HG03064 (cell line): ENCODE results near the gene ADRA2B.
A peak's percentile ranks its signal among the peaks of the same experiment; 100 is the strongest.
"Not testable (repeated sequence)": the region's sequence is repeated elsewhere in the genome, so short reads cannot be mapped to it uniquely, and the experiment has no call there.

Source experiments
- ATAC-seq: cut with Tn5 transposase; IDR thresholded peaks from one replicate; pipeline ENCODE4 v1.9.1; 2021; ENCODE audit warnings: low read depth; ENCODE audit not compliant: unreplicated experiment

The ADRA2B gene

DNA sequence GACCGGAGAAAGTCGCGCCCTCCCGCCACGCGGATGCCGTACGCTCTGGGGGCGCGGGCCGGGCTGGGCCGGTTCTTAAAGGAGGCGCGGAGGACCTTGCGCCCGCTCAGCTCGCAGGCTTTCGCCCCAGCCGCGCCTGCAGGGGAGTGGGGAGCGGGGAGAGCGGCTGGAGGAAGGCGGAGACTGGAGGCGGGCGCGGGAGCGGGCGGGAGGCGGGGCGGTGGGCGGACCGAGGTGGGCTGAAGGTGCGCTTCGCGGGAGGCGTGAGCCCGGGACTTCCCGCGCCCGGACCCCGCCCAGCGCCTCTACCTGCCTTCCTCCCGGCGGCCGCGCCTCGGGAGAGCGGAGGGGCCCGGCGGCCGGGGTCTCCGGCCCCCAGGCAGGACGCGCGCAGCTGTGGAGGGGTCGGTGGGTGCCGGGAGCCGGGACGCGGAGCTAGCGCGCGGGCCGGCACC lies at the start of gene ADRA2B:
Gene ADRA2B, minus strand, starts transcription at position 148 of the 455 bp plus-strand sequence. CDS start 422 bp downstream, outside the sequence.
- ATAC-seq, result peak; percentile 48

DNA sequence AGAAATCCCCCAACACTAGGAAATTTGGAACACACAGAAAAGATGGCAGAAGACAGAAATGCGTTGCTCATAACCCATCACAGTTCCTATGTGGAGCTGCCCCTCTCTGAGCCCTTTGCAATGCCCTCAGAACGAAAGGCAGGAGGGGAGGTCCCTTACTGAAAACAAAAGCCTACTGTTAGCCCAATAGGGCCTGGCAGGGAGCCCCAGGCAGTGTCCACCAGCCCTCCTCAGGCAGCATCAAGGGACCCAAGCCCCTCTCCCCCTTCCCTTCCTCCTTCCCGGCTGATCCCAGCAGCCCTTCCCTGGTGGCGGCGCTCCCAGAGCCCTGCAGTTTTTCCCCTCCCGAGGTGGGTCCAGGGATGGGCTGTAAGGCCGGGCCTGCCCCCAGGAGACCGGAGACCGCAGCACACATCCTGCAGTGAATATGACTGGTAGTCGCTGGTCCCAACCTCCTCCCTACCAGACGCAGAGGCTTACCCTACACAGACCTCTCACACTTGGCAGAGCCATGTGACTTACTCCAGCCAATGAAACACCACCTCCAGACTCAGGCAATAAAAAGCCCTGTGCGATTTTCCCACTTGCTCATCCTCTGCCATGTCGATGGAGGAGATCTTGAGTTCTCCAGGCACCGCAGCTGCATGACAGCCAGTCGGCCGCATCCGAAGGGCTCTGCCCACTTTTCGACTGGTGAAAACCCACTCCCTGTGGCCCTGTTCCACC lies 48.3 kb upstream of the ADRA2B start:
- peak; percentile 49 for ATAC-seq

DNA sequence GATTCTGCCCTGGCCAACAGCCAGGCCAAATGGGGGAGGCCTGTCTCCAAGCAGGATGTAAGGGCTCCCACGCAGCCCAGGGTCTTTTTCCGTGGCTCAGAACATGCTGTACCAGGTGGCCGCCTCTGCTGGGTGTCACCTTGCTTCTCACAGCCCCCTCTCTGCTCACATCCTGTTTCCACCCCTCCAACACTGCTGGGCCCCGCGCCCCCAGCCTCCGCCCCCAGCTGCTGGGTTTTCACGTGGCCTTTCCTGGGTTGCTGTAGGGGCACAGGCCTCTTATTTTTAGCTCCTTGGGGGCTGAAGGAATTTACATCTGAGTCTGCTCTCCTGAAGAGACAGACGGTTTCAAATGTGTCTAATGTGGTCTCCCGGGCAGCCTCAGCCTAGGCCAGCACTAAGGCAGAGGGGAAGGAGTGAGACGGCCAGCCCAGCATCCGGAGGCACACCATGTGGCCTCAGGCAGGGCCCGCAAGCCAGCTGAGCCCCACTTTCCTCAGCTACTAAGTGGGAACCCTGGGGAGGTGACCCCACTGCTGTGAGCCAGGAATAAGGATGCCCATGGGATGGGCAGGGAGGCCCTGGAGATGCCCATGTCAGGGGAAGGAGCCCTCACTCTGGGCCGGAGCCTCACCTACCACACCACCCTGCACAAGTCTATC lies 47.5 kb upstream of the ADRA2B start:
- peak; percentile 47 for ATAC-seq

DNA sequence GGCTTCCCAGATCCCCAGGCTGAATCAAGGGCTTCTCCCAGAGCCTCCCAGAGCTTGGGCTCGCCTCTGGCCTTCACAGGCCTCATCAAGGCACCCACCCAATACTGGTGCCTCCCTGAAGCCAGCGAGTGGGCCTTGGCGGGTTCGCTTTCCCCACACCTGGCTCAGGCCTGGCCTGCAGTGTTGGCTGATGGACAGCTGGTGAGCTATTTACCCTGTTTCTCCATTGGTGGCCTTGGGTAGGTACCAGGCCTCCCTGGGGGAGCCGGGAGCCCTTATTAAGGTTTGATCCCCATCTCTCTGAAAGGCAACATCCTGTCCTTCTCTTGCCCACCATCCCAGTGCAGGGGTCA lies 47.0 kb upstream of the ADRA2B start:
- peak; percentile 1 for ATAC-seq

DNA sequence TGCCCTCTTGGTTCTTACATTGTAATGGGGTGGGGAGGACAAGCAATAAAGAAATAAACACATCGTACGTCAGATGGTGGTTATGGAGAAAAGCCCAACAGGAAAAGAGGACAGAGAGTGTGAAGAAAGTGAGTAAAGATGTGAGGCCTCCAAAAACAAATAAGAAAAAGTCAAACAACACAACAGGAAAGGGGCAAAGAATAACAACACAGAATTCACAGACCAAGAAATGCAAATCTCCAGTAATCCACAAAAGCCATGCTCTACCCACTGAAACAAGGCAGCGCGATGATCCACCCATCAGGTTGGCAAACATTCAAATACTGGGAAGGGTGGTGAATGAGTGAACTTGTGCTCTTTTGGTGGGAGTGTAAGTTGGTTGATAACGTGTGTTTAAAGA lies 45.5 kb upstream of the ADRA2B start:
- no peak for ATAC-seq

DNA sequence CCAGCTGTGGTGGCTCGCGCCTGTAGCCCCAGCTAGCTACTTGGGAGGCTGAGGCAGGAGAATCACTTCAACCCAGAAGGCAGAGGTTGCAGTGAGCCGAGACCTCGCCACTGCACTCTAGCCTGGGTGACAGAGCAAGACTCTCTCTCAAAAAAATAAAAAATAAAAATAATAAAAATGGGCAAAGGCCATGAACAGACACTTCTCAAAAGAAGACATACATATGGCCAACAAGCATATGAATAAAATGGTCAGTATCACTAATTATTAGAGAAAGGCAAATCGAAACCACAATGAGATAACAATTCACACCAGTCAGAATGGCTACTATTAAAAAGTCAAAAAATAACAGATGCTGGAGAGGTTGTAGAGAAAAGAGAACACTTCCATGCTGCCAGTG lies 44.0 kb upstream of the ADRA2B start:
- ATAC-seq, result not testable (repeated sequence)

DNA sequence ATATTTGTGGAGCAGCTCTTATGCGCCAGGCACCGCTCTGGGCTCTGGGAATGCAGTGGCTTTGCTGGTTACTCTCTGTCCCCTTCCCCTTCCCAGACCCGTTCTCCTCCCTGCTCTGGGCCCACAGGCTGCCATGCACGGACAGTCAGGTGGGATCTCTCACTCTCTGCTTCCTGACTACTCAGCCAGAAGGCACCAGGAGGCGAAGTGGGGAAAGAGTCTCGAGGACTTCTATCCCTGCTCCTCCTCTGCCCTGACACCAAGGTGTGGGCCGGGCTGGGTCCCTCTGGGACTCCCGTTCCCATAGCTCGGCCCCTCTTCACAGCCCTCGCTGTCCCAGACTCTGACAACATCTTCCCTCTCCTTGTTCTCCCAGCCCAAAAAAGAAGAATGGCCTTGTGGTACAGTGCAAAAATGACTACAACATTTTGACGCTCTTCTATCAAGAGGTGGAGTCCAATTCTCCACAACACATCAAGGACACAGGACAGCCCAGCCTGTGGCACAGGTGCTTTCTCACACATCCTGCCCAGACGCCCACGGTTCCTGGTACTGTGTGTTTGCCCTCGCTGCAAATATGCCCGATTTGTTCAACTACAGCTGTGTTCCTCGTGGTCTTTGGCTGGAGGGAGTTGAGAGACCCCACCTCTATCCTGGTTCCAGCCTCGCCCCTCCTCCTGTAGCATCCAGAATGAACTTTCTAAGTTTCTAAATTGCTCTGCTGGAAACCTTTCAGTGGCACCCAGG lies 42.9 kb upstream of the ADRA2B start:
- ATAC-seq, result no peak

DNA sequence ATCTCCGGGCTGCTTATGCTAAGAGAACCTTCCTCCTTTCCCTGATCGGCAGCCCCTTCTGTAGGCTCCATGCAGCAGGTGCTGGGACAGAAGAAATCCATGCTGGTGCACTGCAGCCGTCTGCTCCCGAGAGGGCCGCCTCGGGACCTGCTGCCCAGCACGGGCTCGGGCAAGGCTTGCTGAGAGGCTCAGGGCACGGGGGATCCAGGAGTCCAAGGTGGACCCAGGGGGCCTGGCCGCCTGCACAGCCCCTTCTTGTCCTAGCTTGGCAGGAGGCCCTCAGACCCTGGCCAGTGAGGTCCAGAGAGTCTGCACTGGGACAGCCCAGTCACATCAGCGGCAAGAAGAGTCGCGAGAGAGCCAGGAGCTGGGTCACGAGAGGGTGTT lies 42.2 kb upstream of the ADRA2B start:
- no peak for ATAC-seq

DNA sequence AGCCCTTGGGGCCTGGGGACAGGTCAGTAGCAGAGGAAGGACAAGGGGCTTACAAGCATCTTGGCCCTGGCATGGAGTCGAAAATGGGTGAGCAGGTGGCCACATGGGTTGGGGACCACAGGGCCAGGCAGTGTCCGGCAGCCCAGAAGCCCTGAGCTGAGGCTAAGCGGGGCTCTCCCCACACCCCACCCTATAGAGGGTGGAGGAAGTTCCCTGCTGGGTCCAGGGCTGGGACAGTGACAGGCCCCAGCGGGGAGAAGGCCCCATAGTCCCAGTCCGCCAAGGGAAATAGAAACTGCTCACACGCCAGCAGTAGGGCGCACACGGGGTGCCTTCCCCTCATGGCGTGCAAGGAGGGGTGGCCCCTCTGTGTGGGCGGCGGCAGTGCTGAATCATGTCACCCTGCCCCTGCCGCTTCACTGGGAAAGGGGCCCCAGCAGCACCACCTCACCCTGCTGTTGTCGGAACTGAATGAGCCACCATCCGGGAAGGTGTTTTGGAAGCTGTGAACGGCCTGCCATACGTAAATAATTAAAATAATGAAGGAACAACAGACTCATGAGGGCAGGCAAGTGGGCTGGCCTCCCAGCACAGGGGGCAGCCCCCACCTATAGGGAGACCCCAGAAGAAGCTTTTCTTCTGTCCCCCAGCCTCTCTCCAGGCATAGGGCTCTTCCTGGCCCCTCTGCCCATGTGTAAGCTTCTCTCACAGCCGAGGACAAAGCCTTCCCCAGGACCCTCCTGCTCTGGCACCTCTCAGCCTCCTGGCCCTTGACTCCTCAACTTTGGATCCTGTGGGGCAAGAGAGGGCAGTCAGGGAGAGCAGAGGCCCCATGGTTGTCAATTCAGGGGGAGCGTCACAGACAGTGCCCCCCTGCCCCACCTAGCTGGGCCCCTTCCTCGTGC lies 41.5 kb upstream of the ADRA2B start:
- peak; percentile 55 for ATAC-seq

DNA sequence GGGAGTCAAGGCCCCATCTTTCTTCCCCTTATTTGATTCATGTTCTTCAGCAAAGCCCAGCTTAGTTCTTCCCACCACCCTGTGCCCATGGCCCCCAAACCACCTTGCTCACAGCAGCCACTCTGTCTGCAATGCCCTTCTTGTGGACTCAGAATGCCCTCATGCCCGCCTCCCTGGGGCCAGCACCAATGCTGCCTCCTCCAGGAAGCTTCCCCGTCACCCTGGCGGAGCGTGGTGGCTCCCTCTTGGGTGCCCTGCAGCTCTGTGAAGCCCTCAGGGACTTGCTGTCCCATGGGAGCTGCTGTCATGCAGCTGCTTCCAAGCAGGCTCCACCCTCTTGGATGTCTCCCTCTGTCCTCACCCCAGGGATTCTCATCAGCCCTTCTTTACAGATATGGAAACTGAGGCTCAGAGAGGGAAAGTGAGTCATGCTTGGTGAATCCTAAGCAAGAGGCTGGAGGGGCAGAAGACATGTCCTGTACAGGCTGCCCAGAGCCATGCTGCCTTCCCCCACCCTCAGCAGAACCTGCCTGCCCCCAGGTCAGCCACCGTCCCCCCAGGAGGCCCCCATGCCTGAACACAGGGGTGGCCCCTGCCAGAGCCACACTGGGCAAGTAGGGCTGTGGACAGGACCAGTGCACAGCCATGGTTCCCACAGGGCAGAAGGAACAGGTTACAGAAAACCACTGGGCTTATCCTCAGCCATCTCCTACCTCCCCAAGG lies 40.7 kb upstream of the ADRA2B start:
- peak; percentile 35 for ATAC-seq

DNA sequence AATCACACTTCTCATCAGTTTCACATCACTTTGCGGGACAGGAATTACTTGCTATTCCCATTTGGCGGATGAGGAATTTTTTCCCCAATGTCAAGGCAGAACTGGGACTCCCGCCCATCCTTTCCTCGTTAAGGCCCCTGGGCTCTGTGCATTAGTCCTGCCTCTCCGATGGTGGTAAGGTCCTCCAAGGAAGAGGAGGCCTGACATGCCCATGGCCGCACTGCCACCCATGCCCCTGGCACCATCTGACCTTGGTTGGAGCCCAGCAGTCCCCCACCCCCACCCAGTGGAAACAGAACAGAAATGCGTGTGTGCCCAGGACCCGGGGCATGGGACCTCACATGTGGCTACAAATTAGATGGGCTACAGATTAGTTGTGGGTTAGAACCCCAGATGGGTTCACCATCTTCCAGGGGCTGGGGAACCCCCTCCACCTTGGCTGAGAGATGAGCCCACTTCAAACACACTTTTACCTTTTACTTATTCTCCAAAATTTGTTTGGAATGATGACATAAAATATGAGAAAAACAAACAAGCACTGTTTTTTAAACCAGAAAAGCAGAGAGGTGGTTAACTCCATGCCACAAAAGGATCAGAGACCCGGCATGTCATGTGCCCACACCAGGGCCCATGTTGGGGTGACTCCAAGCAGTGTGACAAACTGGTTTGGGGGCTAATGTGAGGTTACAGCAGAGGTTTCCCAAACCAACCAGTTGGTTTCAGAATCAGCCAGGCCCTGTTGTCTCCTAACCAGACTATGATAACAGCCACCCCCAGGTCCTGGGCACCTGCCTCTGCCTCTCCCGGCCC lies 39.8 kb upstream of the ADRA2B start:
- ATAC-seq, result no peak

DNA sequence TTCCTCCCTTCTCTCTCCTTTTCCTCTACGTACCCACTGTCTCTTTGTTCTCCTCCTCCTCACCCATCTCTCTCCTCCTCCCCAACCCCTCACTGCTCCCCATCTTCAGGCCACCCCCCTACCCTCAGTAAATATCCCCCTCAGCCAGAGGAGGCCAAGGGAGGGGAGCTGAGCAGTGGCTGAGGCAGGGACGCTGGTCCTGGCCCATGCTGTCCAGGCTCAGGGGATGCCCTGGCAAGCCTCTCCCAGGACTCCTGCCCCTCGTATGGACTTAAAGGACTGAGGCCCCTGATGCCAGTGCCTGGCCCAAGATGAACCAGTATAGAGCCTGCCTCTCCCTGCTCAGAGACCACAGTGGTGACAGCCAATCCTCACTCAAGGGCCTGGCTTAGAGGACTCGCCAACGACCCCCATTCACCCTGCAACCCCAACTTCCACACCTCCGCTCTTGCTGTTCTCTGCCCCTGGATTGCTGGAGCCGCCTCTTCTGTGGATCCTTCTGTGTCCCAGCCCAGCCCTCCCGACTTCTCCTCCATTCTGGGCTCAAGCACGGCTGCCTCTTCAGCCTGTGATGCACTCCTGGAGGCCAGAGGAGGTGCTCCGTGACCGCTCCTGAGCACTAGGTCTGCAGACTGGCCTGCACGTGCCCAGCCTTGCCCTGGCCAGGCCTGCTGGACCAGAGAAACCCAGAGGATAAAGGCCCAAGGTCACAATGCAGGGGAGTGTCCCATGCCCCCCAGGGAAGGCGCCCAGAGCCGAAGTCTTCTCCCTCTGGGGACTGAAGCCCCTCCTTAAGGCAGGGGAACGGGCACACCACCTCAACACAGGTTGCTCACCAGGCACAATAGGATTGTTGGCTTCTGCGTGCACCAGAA lies 38.4 kb upstream of the ADRA2B start:
- ATAC-seq, result no peak

DNA sequence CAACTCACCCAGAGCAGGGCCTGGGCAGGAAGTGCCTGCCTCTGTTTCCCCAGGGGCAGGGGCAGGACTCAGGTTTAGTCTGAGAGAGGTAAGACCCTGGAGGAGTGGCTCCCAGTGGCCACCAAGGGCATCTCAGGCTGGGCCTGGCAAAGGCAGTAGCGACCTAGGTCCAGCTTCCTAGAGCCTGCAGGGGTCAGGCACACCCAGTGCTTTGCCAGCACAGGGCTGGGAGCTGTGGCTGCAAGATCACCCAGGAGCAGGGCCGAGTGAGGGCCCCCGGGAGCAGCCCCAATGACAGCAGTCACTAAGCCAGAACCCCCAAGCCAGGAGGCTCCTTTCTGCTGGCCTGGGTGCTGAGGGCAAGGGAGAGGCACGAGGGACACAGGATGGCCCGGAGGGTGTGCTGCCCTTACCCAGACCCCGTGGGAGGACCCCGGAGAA lies 37.6 kb upstream of the ADRA2B start:
- no peak for ATAC-seq

DNA sequence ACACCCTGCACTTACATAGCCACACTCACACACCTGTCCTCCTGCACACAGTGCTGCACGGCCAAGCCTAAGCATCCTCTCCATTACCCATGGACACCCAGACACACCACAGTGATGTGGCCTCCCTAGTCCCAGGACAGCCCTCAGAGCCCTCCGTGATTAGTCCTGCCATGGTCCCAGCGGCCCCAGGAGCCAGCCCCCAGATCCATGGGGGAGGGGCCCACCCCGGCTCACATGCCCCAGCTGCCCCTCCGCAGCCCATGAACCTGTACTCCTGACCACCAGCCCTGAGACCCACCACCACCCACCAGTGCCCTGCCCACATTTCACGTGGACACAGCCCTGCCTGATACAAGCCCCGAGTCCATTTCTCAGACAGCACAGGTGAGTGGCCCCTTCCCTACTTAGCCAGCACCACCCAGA lies 36.9 kb upstream of the ADRA2B start:
- ATAC-seq, result no peak

DNA sequence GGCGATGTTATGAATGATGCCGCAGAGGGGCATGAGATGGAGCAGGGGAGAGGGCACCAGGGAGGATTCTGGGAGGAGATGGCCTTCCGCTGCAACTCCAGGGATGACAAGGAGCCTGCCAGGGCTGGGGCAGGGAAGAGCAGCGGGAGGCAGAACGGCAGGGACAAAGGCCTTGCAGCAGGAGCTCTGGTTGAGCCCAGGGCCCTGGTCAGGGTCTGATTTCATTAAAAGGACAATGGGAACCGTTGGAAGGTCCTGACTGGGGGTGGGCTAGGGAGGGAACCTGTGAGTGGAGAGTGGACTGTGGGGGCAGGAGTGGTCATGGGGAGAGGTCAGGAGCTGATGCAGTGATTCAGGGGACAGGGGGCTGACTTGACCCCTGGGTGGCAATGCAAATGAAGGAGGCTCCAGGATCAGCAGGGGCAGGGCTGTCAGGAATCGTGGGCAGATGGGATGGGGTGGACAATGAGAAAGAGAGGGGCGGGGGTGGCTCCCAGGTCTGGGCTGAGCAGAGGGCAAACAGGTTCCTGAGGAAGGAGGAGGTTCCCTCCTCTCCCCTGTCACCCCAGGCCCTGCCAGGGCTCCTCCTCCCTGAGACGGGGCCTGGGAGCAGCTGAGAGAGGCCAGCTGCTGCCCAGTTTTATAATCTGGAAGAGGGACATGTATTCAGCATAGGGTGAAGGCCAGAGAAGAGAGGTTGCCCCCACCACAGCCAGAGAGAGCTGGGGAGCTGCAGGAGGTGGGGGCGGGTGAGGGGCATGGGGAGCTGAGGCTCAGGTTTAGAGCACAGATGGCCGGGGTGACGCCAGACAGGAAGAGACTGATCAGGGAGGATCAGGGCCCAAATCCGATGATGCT lies 36.2 kb upstream of the ADRA2B start:
- ATAC-seq, result no peak

DNA sequence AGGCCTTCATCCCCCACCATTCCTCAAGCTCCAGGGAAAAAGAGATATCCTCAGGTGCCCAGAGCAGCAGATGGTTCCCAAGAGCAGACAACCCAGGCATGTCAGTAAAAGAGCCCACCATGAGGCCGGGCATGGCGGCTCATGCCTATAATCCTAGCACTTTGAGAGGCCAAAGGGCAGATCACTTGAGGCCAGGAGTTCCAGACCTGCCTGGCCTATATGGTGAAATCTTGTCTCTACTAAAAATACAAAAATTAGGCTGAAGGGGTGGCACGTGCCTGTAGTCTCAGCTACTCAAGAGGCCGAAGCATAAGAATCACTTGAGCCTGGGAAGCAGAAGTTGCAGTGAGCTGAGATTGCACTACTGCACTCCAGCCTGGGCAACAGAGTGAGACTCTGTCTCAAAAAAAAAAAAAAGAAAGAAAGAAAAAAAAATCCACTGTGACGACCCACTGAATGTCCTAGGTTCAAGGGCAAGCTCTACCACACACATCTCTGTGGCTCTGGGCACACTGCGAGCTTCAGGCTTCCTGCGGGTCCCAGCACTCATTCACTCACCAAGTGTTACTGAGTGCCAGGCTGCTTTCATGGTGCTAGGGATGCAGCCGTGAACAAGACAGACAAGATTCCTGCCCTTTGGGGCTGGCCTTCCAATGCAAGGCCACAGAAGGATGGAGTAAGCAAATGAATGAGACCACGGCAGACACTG lies 35.4 kb upstream of the ADRA2B start:
- ATAC-seq, result no peak
